ENCODE measurements around the gene HRH3. TPM values are rescaled to one million over a fixed set of nuclear protein-coding genes. Genes with fewer than 3 reads are reported as not detected.

The HRH3 gene
- total and polyA plus RNA-seq, 7 donors, result not detected

- Histone ChIP-seq H3K27me3 (peaks cover 0 to 34% (median 23%) of the 10 kb centered on the region in 3 donors), H3K27ac (no peak overlapping the region), H3K4me1 (peaks cover 0 to 7% (median 5%) of the 10 kb centered on the region in 4 donors), H3K36me3 (no peaks in the 10 kb centered on the region), H3K4me3 (no peak overlapping the region), H3K9me3 (no peaks in the 10 kb centered on the region)
- TF ChIP-seq EP300 (IDR thresholded peaks at IDR 0.05), result no peak
- intact Hi-C loops (cut with DNase I), result no loop called here
- WGBS, 2 donors, result 88 to 94% methylated on average over 4 of the region's 4 CpGs
- DNase-seq, result no peak
These were observed 13.6 kb upstream of the HRH3 start for GRCh38 chr20:62233684-62234083.

GRCh38 chr20:62232770-62233645 lies 12.9 kb upstream of the HRH3 start:
- H3K4me1 ChIP-seq, result peaks cover 0 to 7% (median 5%) of the 10 kb centered on the region in 4 donors
- WGBS, 2 donors, result 73% methylated on average over 18 of the region's 18 CpGs
- H3K4me3 ChIP-seq, result no peak overlapping the region
- H3K36me3 ChIP-seq, result no peaks in the 10 kb centered on the region
- peaks cover 0 to 41% (median 27%) of the 10 kb centered on the region in 3 donors for H3K27me3 ChIP-seq
- H3K9me3 ChIP-seq, result no peaks in the 10 kb centered on the region
- TF ChIP-seq POLR2AphosphoS5 (IDR thresholded peaks at IDR 0.05), result no peak
- TF ChIP-seq POLR2A (IDR thresholded peaks at IDR 0.05), result no peak
- TF ChIP-seq EP300 (IDR thresholded peaks at IDR 0.05), result no peak
- TF ChIP-seq CTCF (IDR thresholded peaks at IDR 0.05), result no peak
- intact Hi-C loops (cut with DNase I), result no loop called here
- no peak overlapping the region for H3K27ac ChIP-seq
- DNase-seq, result no peak

GRCh38 chr20:62232194-62232593 lies 12.1 kb upstream of the HRH3 start:
- WGBS, 2 donors, result 82 to 92% methylated on average over 7 of the region's 7 CpGs
- Histone ChIP-seq H3K27me3 (peaks cover 0 to 49% (median 34%) of the 10 kb centered on the region in 3 donors), H3K36me3 (no peaks in the 10 kb centered on the region), H3K4me1 (no peaks in the 10 kb centered on the region), H3K9me3 (no peaks in the 10 kb centered on the region), H3K4me3 (no peak overlapping the region), H3K27ac (no peak overlapping the region)
- intact Hi-C loops (cut with DNase I), result no loop called here
- TF ChIP-seq POLR2AphosphoS5 (IDR thresholded peaks at IDR 0.05), result no peak
- no peak for TF ChIP-seq CTCF (IDR thresholded peaks at IDR 0.05)
- no peak for TF ChIP-seq EP300 (IDR thresholded peaks at IDR 0.05)
- TF ChIP-seq POLR2A (IDR thresholded peaks at IDR 0.05), result no peak
- DNase-seq, result no peak

GRCh38 chr20:62231292-62231691 lies 11.2 kb upstream of the HRH3 start:
- Histone ChIP-seq H3K9me3 (no peaks in the 10 kb centered on the region), H3K27me3 (peaks cover 0 to 55% (median 34%) of the 10 kb centered on the region in 3 donors), H3K27ac (no peak overlapping the region), H3K4me1 (no peaks in the 10 kb centered on the region), H3K36me3 (no peaks in the 10 kb centered on the region), H3K4me3 (no peak overlapping the region)
- DNase-seq, result no peak
- intact Hi-C loops (cut with DNase I), result no loop called here
- WGBS, 2 donors, result 89 to 93% methylated on average over 6 of the region's 6 CpGs
- TF ChIP-seq POLR2AphosphoS5 (IDR thresholded peaks at IDR 0.05) (no peak), EP300 (IDR thresholded peaks at IDR 0.05) (no peak), CTCF (IDR thresholded peaks at IDR 0.05) (no peak), POLR2A (IDR thresholded peaks at IDR 0.05) (no peak)

GRCh38 chr20:62230696-62231095 lies 10.6 kb upstream of the HRH3 start:
- intact Hi-C loops (cut with DNase I), result no loop called here
- 91 to 92% methylated on average over 10 of the region's 10 CpGs for WGBS, 2 donors
- no peaks in the 10 kb centered on the region for H3K9me3 ChIP-seq
- H3K36me3 ChIP-seq, result no peaks in the 10 kb centered on the region
- peaks cover 0 to 55% (median 34%) of the 10 kb centered on the region in 3 donors for H3K27me3 ChIP-seq
- H3K4me3 ChIP-seq, result no peak overlapping the region
- TF ChIP-seq CTCF (IDR thresholded peaks at IDR 0.05) (no peak), POLR2AphosphoS5 (IDR thresholded peaks at IDR 0.05) (no peak), EP300 (IDR thresholded peaks at IDR 0.05) (no peak), POLR2A (IDR thresholded peaks at IDR 0.05) (no peak)
- no peaks in the 10 kb centered on the region for H3K4me1 ChIP-seq
- no peak for DNase-seq
- no peak overlapping the region for H3K27ac ChIP-seq
